ENCODE results near the gene ZDHHC18. TPM values are rescaled to one million over a fixed set of nuclear protein-coding genes. Genes with fewer than 3 reads are reported as not detected.

The ZDHHC18 gene
- total RNA-seq, 2 donors from 2014 or later: 70.2 to 71.2 TPM

- H3K9me3 ChIP-seq (ENCODE audit: control insufficient read depth, low read length, poor library complexity, severe bottlenecking): no peaks in the 10 kb centered on the region
- H3K4me3 Mint-ChIP-seq: peak overlapping the region; percentile 99
- DNase-seq (peak; percentile 42 to 59 (median 56)), ATAC-seq (peak; percentile 69)
- H3K4me1 Mint-ChIP-seq: peaks cover 68% of the 10 kb centered on the region
- peak overlapping the region; percentile 100 for H3K27ac Mint-ChIP-seq
- H3K27me3 Mint-ChIP-seq: no peaks in the 10 kb centered on the region
- H3K36me3 Mint-ChIP-seq (ENCODE audit: low read depth): peaks cover 4% of the 10 kb centered on the region
Measured at GRCh38 chr1:26787381-26787705, 39.1 kb upstream of the ZDHHC18 start.

GRCh38 chr1:26787706-26788514 is 38.6 kb upstream of the ZDHHC18 start, which contains the start of gene PIGV:
Gene PIGV (plus strand): TSS chr1:26787950. CDS start chr1:26790816, 2,866 bp downstream.
- H3K36me3 Mint-ChIP-seq (ENCODE audit: low read depth): peaks cover 5% of the 10 kb centered on the region

GRCh38 chr1:26788515-26788785 is 38.0 kb upstream of the ZDHHC18 start:
- H3K4me3 Mint-ChIP-seq: peak overlapping the region; percentile 99
- H3K27ac Mint-ChIP-seq: peak overlapping the region; percentile 100
- no peaks in the 10 kb centered on the region for H3K27me3 Mint-ChIP-seq
- H3K36me3 Mint-ChIP-seq (ENCODE audit: low read depth): peaks cover 5% of the 10 kb centered on the region
- DNase-seq (no peak), ATAC-seq (no peak)
- peaks cover 67% of the 10 kb centered on the region for H3K4me1 Mint-ChIP-seq
- H3K9me3 ChIP-seq (ENCODE audit: control insufficient read depth, low read length, poor library complexity, severe bottlenecking): no peaks in the 10 kb centered on the region

More at GRCh38 chr1:26787706-26788514, 38.6 kb upstream of the ZDHHC18 start, which contains the start of gene PIGV:
- peak; percentile 78 to 88 (median 85) for DNase-seq
- Mint-ChIP-seq H3K27me3 (no peaks in the 10 kb centered on the region), H3K4me1 (peaks cover 67% of the 10 kb centered on the region), H3K27ac (peak within 1 kb of the TSS; percentile 100), H3K4me3 (peak within 1 kb of the TSS; percentile 99)
- peak; percentile 72 for ATAC-seq
- no peaks in the 10 kb centered on the region for H3K9me3 ChIP-seq (ENCODE audit: control insufficient read depth, low read length, poor library complexity, severe bottlenecking)

GRCh38 chr1:26788836-26789611 is 37.5 kb upstream of the ZDHHC18 start:
- peak overlapping the region; percentile 100 for H3K27ac Mint-ChIP-seq
- peak; percentile 73 to 79 (median 77) for DNase-seq
- H3K4me1 Mint-ChIP-seq: peaks cover 68% of the 10 kb centered on the region
- H3K9me3 ChIP-seq (ENCODE audit: control insufficient read depth, low read length, poor library complexity, severe bottlenecking): no peaks in the 10 kb centered on the region
- peaks cover 5% of the 10 kb centered on the region for H3K36me3 Mint-ChIP-seq (ENCODE audit: low read depth)
- peak overlapping the region; percentile 99 for H3K4me3 Mint-ChIP-seq
- ATAC-seq: peak; percentile 52
- H3K27me3 Mint-ChIP-seq: no peaks in the 10 kb centered on the region

GRCh38 chr1:26789612-26789865 is 36.9 kb upstream of the ZDHHC18 start:
- no peaks in the 10 kb centered on the region for H3K27me3 Mint-ChIP-seq
- peak overlapping the region; percentile 100 for H3K27ac Mint-ChIP-seq
- H3K4me1 Mint-ChIP-seq: peaks cover 68% of the 10 kb centered on the region
- peaks cover 6% of the 10 kb centered on the region for H3K36me3 Mint-ChIP-seq (ENCODE audit: low read depth)
- H3K4me3 Mint-ChIP-seq: peak overlapping the region; percentile 99
- no peaks in the 10 kb centered on the region for H3K9me3 ChIP-seq (ENCODE audit: control insufficient read depth, low read length, poor library complexity, severe bottlenecking)
- DNase-seq (no peak), ATAC-seq (no peak)

GRCh38 chr1:26789931-26790330 is 36.6 kb upstream of the ZDHHC18 start:
- H3K4me3 Mint-ChIP-seq: peak overlapping the region; percentile 43
- no peak for DNase-seq
- peak overlapping the region; percentile 100 for H3K27ac Mint-ChIP-seq

GRCh38 chr1:26790551-26790953 is 35.9 kb upstream of the ZDHHC18 start:
- no peaks in the 10 kb centered on the region for H3K27me3 Mint-ChIP-seq
- H3K4me1 Mint-ChIP-seq: peaks cover 63% of the 10 kb centered on the region
- H3K27ac Mint-ChIP-seq: peak overlapping the region; percentile 100
- H3K36me3 Mint-ChIP-seq (ENCODE audit: low read depth): peaks cover 8% of the 10 kb centered on the region
- H3K4me3 Mint-ChIP-seq: peak overlapping the region; percentile 45
- ATAC-seq: no peak
- no peaks in the 10 kb centered on the region for H3K9me3 ChIP-seq (ENCODE audit: control insufficient read depth, low read length, poor library complexity, severe bottlenecking)
- DNase-seq: no peak

More at GRCh38 chr1:26789931-26790330, 36.6 kb upstream of the ZDHHC18 start:
- peaks cover 68% of the 10 kb centered on the region for H3K4me1 Mint-ChIP-seq
- peaks cover 8% of the 10 kb centered on the region for H3K36me3 Mint-ChIP-seq (ENCODE audit: low read depth)
- no peaks in the 10 kb centered on the region for H3K27me3 Mint-ChIP-seq
- no peaks in the 10 kb centered on the region for H3K9me3 ChIP-seq (ENCODE audit: control insufficient read depth, low read length, poor library complexity, severe bottlenecking)
- ATAC-seq: no peak

- DNase-seq (no peak), ATAC-seq (no peak)
- peaks cover 57% of the 10 kb centered on the region for H3K4me1 Mint-ChIP-seq
- peaks cover 8% of the 10 kb centered on the region for H3K36me3 Mint-ChIP-seq (ENCODE audit: low read depth)
- no peaks in the 10 kb centered on the region for H3K9me3 ChIP-seq (ENCODE audit: control insufficient read depth, low read length, poor library complexity, severe bottlenecking)
- H3K27ac Mint-ChIP-seq: peak overlapping the region; percentile 100
- H3K27me3 Mint-ChIP-seq: no peaks in the 10 kb centered on the region
- H3K4me3 Mint-ChIP-seq: no peak overlapping the region
Measured at GRCh38 chr1:26791148-26791547, 35.3 kb upstream of the ZDHHC18 start.

GRCh38 chr1:26791626-26792025 is 34.9 kb upstream of the ZDHHC18 start:
- Mint-ChIP-seq H3K4me1 (peaks cover 52% of the 10 kb centered on the region), H3K4me3 (no peak overlapping the region), H3K27ac (peak overlapping the region; percentile 100), H3K36me3 (ENCODE audit: low read depth) (peaks cover 8% of the 10 kb centered on the region), H3K27me3 (no peaks in the 10 kb centered on the region)
- ATAC-seq: no peak
- no peaks in the 10 kb centered on the region for H3K9me3 ChIP-seq (ENCODE audit: control insufficient read depth, low read length, poor library complexity, severe bottlenecking)
- DNase-seq: no peak

- Mint-ChIP-seq H3K27ac (peak overlapping the region; percentile 69), H3K4me1 (peaks cover 44% of the 10 kb centered on the region), H3K27me3 (no peaks in the 10 kb centered on the region), H3K4me3 (no peak overlapping the region), H3K36me3 (ENCODE audit: low read depth) (peaks cover 6% of the 10 kb centered on the region)
- H3K9me3 ChIP-seq (ENCODE audit: control insufficient read depth, low read length, poor library complexity, severe bottlenecking): no peaks in the 10 kb centered on the region
- no peak for DNase-seq
- ATAC-seq: no peak
Measured at GRCh38 chr1:26792924-26793323, 33.6 kb upstream of the ZDHHC18 start.

GRCh38 chr1:26794391-26794790 is 32.1 kb upstream of the ZDHHC18 start:
- Mint-ChIP-seq H3K4me3 (no peak overlapping the region), H3K27me3 (no peaks in the 10 kb centered on the region), H3K36me3 (ENCODE audit: low read depth) (peaks cover 6% of the 10 kb centered on the region), H3K4me1 (peaks cover 38% of the 10 kb centered on the region), H3K27ac (peak overlapping the region; percentile 69)
- DNase-seq: no peak
- no peak for ATAC-seq
- H3K9me3 ChIP-seq (ENCODE audit: control insufficient read depth, low read length, poor library complexity, severe bottlenecking): no peaks in the 10 kb centered on the region

GRCh38 chr1:26797627-26798026 is 28.9 kb upstream of the ZDHHC18 start:
- H3K27ac Mint-ChIP-seq: peak overlapping the region; percentile 56
- H3K9me3 ChIP-seq (ENCODE audit: control insufficient read depth, low read length, poor library complexity, severe bottlenecking): no peaks in the 10 kb centered on the region
- peaks cover 36% of the 10 kb centered on the region for H3K4me1 Mint-ChIP-seq
- no peak for DNase-seq
- no peaks in the 10 kb centered on the region for H3K27me3 Mint-ChIP-seq
- ATAC-seq: no peak
- H3K4me3 Mint-ChIP-seq: no peak overlapping the region
- peaks cover 4% of the 10 kb centered on the region for H3K36me3 Mint-ChIP-seq (ENCODE audit: low read depth)

GRCh38 chr1:26799479-26800142 is 26.9 kb upstream of the ZDHHC18 start:
- Mint-ChIP-seq H3K27me3 (no peaks in the 10 kb centered on the region), H3K4me1 (peaks cover 26% of the 10 kb centered on the region), H3K27ac (peak overlapping the region; percentile 92), H3K4me3 (peak overlapping the region; percentile 62), H3K36me3 (ENCODE audit: low read depth) (peaks cover 1% of the 10 kb centered on the region)
- peak; percentile 47 for ATAC-seq
- H3K9me3 ChIP-seq (ENCODE audit: control insufficient read depth, low read length, poor library complexity, severe bottlenecking): no peaks in the 10 kb centered on the region
- DNase-seq: no peak

All from T-helper 17 cell (primary cell).